Cerebellar cortex (tissue), 1 donor: ENCODE measurements around the gene PTPRG.

ENCODE experiments used
- DNase-seq: peaks from one replicate; pipeline ENCODE4 v3.0.0-alpha.2; 2015; ENCODE audit warnings: low spot score

Gene PTPRG

GRCh38 chr3:62154457-62155148 is 593.2 kb downstream of the PTPRG start:
- no peak for DNase-seq

GRCh38 chr3:62159056-62159708 is 597.8 kb downstream of the PTPRG start:
- no peak for DNase-seq

- no peak for DNase-seq
These were observed 598.3 kb downstream of the PTPRG start for GRCh38 chr3:62159709-62160092.

GRCh38 chr3:62161371-62161770 is 600.0 kb downstream of the PTPRG start:
- DNase-seq, result no peak

- DNase-seq, result peak; percentile 10
These were observed 602.8 kb downstream of the PTPRG start for GRCh38 chr3:62164196-62164595.

- DNase-seq, result peak; percentile 58
These were observed 603.4 kb downstream of the PTPRG start for GRCh38 chr3:62164746-62165145.

- DNase-seq, result peak; percentile 73
These were observed 606.3 kb downstream of the PTPRG start for GRCh38 chr3:62167566-62168262.

- DNase-seq, result no peak
These were observed 607.0 kb downstream of the PTPRG start for GRCh38 chr3:62168356-62168755.

- DNase-seq, result no peak
These were observed 608.7 kb downstream of the PTPRG start for GRCh38 chr3:62169906-62170660.

GRCh38 chr3:62171789-62172188 is 610.4 kb downstream of the PTPRG start:
- no peak for DNase-seq

GRCh38 chr3:62172199-62172598 is 610.8 kb downstream of the PTPRG start:
- no peak for DNase-seq

- no peak for DNase-seq
These were observed 612.7 kb downstream of the PTPRG start for GRCh38 chr3:62173939-62174515.

- no peak for DNase-seq
These were observed 613.8 kb downstream of the PTPRG start for GRCh38 chr3:62175161-62175560.

- no peak for DNase-seq
These were observed 616.7 kb downstream of the PTPRG start for GRCh38 chr3:62178032-62178431.

GRCh38 chr3:62178739-62179600 is 617.6 kb downstream of the PTPRG start:
- DNase-seq, result no peak

GRCh38 chr3:62180514-62180913 is 619.1 kb downstream of the PTPRG start:
- DNase-seq, result no peak

GRCh38 chr3:62183087-62183486 is 621.7 kb downstream of the PTPRG start:
- DNase-seq, result no peak

GRCh38 chr3:62183969-62184368 is 622.6 kb downstream of the PTPRG start:
- no peak for DNase-seq

- DNase-seq, result no peak
These were observed 623.2 kb downstream of the PTPRG start for GRCh38 chr3:62184559-62184958.

- DNase-seq, result no peak
These were observed 625.7 kb downstream of the PTPRG start for GRCh38 chr3:62187022-62187431.
